ENCODE results near the gene ELP1.
"Not testable (repeated sequence)": the region's sequence is repeated elsewhere in the genome, so short reads cannot be mapped to it uniquely, and the experiment has no call there.

ELP1 gene

DNA sequence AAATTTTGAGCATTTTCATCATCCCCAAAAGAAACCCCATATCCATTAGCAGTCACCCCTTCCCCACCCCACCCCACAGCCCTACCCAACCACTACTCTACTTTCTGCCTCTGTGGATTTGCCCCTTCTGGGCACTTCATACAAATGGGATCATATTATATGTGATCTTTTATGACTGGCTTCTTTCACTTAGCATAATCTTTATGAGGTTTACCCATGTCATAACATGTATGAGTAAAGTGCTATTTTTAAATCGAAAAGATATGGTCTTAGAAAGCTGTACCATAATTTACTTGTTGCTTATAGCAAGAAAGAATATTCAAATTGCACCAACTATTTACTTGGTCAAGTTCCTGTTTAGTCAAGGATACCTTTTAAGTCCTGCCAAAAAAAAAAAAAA, 12.7 kb downstream of the ELP1 start:
- DNase-seq = no peak

- DNase-seq = not testable (repeated sequence)
These were observed 13.5 kb downstream of the ELP1 start for GRCh38 chr9:108920401-108920800.

- no peak for DNase-seq
These were observed 14.4 kb downstream of the ELP1 start for GRCh38 chr9:108919517-108919916.

- DNase-seq = no peak
These were observed 20.5 kb downstream of the ELP1 start for GRCh38 chr9:108913391-108913790.

DNA sequence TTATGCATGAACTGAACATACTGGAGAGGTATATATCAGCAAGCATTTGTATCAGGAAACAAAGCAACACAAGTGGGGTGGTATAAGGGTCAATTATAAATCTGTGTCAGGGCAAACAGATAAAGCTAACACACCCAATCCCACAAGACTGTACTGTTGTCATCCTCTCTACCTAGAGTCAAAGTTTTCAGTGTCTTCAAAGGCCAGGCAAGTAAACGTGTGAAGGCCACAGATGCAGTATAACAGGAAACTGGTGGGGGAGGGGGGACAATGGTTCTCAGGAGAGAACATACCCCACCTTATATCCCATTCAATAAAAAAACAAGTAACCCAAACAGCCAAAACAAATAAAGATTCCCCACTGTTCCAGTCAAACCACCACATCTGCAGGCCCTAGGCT, 22.1 kb downstream of the ELP1 start:
- no peak for DNase-seq

DNA sequence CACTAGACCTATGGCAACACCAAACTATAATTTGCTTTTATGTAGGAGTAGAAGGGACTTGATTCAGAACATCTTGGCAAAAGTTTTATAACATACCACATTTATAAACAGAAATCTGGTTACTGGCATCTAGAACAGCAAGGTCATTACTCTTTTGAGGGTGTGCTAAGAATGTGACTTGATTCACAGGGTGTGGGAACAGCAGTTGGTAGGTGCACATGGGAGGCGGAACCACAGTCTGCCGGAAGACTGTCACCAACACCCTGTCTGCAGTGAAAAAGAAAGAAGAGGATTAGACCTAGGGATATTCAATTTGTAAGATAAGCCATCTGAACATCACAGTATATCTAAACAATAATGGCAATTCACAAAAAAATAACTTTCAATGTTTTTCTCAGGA, 23.0 kb downstream of the ELP1 start:
- no peak for DNase-seq

GRCh38 chr9:108910402-108910801, 23.5 kb downstream of the ELP1 start:
- no peak for DNase-seq

DNA sequence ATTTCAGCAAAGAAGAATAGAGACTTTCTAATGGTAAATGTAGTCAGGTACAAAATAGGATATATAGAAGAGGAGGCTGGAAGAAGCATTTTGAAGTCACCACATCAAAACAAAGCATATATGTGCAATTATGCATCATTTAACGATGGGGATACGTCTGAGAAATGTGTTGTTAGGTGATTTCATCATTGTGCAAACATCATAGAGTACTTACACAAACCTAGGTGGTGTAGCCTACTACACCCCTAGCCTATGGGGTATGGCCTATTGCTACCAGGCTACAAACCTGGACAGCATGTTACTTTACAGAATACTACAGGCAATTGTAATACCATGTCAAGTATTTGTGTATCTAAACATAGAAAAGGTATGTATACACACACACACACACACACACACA, 28.4 kb downstream of the ELP1 start:
- DNase-seq = no peak

DNA sequence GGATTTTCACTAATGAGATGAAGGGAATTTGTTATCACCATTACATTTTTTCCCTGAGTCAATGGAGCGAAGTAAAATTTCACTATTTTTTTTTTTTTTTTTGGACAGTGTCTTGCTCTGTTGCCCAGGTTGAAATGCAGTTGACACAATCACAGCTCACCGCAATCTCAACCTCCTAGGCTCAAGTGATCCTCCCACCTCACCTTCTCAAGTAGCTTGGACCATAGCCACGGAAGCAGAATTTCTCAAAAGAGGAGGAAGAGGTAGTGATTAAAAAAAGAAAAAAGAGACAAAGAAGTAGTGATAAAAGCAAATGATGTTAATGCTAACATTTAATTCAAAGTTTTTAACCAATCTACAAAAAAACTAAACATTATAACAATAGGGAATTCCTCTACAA, 29.8 kb downstream of the ELP1 start:
- DNase-seq = no peak

DNA sequence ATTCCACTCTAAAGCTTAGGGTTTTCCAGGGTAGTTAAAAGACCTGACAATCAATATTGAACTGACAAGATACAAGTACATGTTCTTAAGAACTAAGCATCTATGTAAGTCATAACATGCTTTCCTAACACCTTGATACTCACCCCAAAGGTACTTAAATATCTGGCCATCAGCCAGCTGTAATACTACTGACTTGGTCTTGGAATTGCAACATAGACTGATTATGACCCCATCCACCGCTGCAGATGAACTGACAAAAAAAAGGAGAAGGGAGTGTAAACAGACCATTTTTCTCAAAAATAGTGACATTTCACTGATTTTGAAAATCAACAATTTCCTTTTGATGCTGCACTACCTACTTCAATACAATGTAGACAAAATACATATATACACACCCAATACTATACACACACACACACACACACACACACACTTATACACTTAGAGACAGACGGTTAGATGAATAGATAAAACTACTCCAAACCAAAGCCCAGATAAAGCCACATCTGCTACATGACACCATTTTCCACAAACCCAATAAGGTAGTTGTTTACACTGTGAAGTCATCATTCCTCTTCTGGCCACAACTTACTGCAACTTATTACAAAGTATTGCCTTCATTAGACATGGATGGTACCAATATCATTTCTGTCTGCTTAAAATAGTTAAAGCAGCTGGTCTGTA, 30.4 kb downstream of the ELP1 start:
- DNase-seq = no peak

DNA sequence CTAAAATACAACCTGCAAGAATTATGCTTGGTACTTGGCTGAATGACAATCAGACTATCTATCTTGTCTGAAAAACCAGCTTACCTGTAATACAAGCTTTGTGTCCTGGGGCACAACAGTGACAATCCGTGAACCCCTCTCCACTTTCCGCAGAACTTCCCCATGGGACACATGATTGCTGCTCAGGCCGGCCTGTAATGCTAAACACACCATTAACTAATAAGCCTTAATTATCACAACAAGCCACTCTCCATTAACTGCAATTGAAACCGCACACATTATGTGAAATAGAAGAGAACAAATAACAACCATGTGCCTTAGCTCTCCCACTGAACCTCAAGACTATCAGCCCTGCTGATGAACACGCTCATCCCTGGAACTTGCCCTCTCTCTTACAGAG, 33.7 kb downstream of the ELP1 start:
- DNase-seq = no peak

DNA sequence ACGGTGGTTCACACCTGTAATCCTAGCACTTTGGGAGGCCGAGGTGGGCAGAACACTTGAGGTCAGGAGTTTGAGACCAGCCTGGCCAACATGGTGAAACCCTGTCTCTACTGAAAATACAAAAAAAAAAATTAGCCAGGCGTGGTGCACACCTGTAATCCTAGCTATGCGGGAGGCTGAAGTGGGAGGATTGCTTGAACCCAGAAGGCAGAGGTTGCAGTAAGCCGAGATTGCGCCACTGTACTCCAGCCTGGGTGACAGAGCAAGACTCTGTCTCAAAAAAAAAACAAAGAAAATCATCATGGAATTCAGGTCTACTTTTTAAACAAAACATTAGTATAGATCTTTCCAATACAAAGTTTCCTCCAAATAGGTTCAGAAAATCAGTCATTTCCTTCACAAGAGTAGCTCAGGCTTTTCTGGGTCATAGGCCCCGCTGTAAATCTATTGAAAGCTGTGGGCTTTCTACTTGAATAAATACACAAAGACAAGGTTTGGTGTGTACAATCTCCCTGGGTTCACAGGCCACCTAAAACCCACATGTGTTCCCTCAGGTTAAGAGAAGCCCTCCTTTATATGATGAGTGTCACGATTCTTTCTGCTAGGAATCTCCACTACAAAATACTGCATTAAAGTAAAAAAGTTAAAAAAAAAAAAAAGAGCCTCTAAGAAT, 34.8 kb downstream of the ELP1 start:
- DNase-seq = not testable (repeated sequence)

GRCh38 chr9:108897324-108898096, 36.4 kb downstream of the ELP1 start:
- no peak for DNase-seq

GRCh38 chr9:108894225-108894997, 39.5 kb downstream of the ELP1 start:
- DNase-seq = no peak

DNA sequence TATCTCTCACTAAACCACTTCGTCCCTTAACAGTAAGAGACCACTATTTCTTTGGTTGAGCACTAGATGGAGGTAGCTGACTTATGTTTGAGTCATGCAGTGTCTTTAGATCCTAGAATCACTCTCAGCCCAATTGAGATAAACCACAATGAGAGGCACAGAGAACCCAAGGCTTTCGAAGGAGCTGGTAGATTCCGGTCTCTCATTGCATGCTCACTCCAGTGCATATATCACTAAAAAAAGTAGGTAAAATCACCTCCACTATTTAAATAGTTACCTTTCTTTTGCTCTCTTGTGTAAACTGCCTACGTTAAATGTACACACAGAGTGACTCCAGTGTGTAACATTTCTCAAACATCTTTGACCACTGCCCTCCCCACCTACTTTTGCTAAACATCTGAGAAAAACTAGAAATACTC, 44.3 kb downstream of the ELP1 start:
- no peak for DNase-seq

DNA sequence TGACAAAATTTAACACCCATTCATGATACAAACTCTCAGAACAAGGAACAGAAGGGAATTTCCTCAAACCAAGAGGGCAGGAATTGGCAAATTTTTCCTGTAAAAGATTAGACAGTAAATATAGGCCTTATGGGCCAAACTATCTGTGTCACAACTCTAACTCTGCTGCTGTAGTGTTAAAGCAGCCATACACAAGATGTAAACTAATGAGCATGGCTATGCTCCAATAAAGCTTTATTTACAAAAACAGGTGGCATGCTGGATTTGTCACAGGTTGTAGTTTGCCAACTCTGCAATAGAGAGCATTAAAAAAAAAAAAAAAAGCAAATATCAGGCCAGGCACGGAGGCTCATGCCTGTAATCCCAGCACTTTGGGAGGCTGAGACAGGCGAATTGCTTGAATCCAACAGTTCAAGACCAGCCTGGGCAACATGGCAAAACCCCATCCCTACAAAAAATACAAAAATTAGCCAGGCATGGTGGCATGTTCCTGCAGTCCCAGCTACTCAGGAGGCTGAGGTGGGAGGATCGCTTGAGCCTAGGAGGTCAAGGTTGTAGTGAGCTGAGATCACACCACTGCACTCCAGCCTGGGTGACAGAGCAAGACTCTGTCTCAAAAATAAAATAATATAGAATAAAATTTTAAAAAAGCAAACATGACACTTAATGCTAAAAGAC, 47.2 kb downstream of the ELP1 start:
- not testable (repeated sequence) for DNase-seq

GRCh38 chr9:108885643-108886348, 48.1 kb downstream of the ELP1 start:
- DNase-seq = peak; percentile 44

GRCh38 chr9:108884701-108885100, 49.2 kb downstream of the ELP1 start:
- no peak for DNase-seq

GRCh38 chr9:108883085-108883484, 50.8 kb downstream of the ELP1 start:
- no peak for DNase-seq

- no peak for DNase-seq
These were observed 51.7 kb downstream of the ELP1 start for GRCh38 chr9:108882052-108882888.

GRCh38 chr9:108880738-108881316, 53.1 kb downstream of the ELP1 start:
- no peak for DNase-seq
